Esophagus muscularis mucosa (tissue), 4 donors: Measurements from ENCODE around the gene ARHGAP6.

ENCODE experiments used
- EP300 ChIP-seq: sonication (generic); formaldehyde crosslinking; IDR thresholded peaks from one replicate; pipeline ENCODE4 v1.6.1; 2017; ENCODE audit warnings: antibody characterized with exemption
- POLR2A ChIP-seq: fragments of 450-650 bp; IDR thresholded peaks from one replicate; pipeline ENCODE4 v1.6.1; 2017; ENCODE audit warnings: antibody characterized with exemption, moderate library complexity, mild to moderate bottlenecking, low read depth
- POLR2AphosphoS5 ChIP-seq, 2 donors: sonication (generic); formaldehyde crosslinking; IDR thresholded peaks; one replicate each; pipeline ENCODE4 v1.6.1; 2017; ENCODE audit warnings: antibody characterized with exemption in 2 of 2
- TF ChIP-seq, protein P1 (sequence below), 3 experiments: fragments of 200-600 bp in 2 of 3; fragments of 450-650 bp in 1 of 3; sonication (generic) in 2 of 3; IDR thresholded peaks; one replicate each; pipeline ENCODE4 v1.5.1; 2017 to 2019; ENCODE audit warnings: antibody characterized with exemption in 3 of 3, mild to moderate bottlenecking in 2 of 3, moderate library complexity in 1 of 3

DNA sequence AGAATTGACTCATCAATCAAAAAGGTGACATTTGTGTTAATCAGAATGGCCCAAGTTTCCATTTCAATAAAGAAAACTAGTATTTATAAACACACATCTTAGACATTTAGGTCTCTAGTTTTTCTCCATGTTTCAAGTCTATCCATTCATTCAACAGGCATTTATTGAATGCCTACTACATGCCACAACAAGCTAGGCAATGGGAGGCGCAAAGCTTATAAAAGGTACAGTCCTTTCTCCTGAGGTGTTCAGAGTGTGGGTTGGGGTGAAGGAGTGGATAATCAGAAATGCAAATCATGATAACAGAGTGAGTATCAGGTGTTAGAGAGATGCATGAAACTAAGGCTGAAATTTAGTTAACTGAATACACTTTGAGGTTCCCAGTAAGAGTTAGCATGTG, 476.6 kb downstream of the ARHGAP6 start:
- TF ChIP-seq, protein P1, sequence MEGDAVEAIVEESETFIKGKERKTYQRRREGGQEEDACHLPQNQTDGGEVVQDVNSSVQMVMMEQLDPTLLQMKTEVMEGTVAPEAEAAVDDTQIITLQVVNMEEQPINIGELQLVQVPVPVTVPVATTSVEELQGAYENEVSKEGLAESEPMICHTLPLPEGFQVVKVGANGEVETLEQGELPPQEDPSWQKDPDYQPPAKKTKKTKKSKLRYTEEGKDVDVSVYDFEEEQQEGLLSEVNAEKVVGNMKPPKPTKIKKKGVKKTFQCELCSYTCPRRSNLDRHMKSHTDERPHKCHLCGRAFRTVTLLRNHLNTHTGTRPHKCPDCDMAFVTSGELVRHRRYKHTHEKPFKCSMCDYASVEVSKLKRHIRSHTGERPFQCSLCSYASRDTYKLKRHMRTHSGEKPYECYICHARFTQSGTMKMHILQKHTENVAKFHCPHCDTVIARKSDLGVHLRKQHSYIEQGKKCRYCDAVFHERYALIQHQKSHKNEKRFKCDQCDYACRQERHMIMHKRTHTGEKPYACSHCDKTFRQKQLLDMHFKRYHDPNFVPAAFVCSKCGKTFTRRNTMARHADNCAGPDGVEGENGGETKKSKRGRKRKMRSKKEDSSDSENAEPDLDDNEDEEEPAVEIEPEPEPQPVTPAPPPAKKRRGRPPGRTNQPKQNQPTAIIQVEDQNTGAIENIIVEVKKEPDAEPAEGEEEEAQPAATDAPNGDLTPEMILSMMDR (IDR thresholded peaks at IDR 0.05) = no peak
- TF ChIP-seq POLR2A (no peak), EP300 (no peak), POLR2AphosphoS5 (IDR thresholded peaks at IDR 0.05) (no peak)
